Right renal cortex interstitium (tissue), 3 donors: ENCODE data around the gene PLXND1. TPM values are rescaled to one million over a fixed set of nuclear protein-coding genes. Genes with fewer than 3 reads are reported as not detected.

ENCODE experiments used
- DNase-seq, 3 donors: peaks; one replicate each; pipeline ENCODE4 v3.0.0-alpha.2; 2013; ENCODE audit warnings: low read depth in 3 of 3, low spot score in 2 of 3
- polyA plus RNA-seq, 3 donors: library from polyadenylated mRNA; unstranded; fragments of 120-200 nt; gene quantifications; one replicate each; pipeline ENCODE4 v1.2.1, GENCODE V29; 2013; ENCODE audit not compliant: insufficient read length in 3 of 3

Gene PLXND1
- polyA plus RNA-seq, 3 donors = 105 to 132 (median 117) TPM

DNA sequence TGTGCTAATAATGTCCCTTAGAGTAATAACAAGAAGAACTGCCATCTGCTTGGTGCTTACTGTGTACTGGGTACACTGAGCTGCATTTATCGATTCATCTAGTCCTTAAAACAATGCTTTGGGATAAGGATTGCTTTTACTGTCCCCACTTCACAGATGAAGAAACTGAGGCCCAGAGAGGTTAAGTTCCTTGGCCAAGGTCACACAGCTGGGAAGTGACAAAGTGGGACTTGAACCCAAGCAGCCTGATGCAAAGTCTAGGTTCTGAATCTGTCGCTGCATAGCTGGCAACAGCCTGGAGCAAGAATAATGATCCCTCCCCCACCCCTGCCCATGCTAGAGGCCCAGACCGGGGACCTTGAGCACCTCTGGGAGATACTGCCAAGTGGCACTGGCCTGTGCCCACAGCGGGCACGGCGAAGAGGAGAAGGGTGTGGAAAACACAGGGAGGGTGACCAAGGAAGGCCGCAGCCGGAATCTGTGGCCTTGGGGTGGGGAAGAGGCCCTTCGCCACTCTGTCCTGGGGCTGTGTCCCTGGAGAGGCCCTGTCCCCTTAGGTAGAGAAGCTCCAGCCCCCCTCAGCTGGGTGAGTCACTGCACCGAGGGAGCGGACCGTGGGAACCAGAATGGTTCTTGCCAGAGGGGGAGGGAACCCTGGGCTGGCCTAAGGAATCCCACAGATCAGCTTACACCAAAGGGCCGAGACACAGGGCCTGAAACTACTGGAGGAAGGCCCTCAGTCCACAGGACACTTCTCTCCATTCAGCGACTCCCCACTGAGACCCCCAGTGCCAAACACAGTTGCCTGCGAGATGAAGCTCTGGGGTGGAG, 3.5 kb downstream of the PLXND1 start:
- no peak for DNase-seq

DNA sequence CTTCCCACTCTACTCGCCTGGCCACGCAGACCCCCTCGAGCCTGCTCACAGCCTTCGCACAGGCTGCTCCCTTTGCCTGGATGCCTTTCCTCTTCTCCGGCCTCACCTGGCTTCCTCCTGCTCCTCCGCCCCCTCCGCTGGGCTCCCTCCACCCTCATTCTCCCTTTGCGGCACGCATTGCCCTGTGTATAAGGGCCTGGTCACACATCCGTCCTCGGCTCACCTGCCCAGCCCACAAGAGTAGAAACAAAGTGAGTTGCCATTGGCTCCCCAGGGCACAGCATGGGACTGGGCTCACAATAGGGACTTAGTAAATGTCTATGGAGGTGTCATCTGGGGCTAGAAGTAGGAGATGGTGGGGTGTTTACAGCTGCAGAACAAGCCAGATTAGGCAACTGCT, 4.2 kb downstream of the PLXND1 start:
- no peak for DNase-seq

DNA sequence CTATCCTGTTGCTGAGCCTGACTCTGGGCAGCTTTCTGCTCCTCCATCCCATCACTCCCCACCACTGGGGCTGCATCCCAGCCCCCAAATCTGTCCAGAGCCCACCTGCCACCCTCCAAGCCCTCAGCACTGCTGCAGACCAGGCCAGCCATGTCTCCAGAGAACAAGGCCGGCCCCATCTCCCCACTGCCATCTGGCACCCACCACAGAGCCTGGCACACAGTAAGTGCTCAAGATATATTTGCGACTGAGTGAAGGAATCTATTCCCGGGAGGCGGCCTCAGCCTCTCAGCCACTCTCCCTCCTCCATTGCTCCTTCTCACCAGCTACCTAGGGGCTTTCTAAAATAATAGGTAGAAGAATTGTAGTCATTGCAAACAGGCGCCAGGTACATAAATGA, 4.8 kb downstream of the PLXND1 start:
- no peak for DNase-seq

DNA sequence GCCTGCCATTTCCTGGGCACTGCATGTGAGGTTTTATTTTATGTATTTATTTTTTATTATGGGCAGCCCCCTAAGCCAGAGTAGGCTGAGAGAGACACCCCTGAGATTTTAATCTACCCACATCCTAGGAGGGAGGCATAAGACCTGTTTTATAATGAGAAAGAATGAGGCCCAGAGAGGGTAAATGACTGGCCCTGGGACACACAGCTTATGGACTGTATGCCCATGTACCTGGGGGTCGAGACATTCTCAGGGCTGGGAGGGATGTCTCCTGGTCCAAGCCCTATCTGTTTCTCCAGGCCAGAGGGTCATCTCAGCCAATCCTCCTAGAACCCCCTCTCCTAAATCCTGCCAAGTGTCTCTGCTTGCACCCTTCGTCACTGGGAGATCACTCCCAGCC, 6.1 kb downstream of the PLXND1 start:
- no peak for DNase-seq

DNA sequence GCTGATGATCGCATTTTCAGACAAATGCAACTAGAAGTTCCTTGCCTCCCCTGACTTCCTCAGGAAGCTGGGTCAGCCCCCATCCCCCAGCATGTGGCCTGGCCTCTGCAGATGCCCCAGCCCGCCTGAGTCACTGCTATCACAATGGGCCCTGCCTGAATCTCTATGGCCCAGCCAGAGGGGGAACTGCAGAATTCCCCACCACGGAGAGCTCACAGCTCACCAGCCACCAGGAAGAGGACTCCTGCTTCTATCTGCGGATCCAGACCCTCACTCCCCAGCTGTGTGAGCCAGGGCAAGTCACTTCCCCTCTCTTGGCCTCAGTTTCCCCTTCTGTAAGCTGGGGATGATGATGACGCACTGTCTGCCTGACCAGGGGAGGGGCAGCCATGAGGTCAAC, 6.9 kb downstream of the PLXND1 start:
- no peak for DNase-seq

DNA sequence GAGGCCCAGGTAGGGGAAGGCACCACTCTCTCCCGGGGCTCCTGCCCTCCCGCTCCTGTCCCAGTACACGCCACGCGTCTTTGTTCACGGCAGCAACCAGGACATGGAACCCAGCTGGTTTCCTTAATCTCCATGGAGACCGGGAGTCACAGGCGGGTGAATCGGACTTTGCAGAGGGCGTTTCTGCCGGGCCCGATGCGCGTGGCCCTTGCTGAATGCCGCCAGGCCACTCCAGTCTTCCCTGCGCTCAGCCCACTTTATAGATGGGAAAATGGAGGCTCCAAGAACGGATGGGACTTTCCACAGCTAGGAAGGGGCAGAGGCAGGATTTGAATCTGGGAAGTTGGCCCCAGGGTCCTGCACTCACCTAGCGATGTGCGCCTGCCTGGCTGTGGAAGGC, 7.4 kb downstream of the PLXND1 start:
- DNase-seq = no peak

DNA sequence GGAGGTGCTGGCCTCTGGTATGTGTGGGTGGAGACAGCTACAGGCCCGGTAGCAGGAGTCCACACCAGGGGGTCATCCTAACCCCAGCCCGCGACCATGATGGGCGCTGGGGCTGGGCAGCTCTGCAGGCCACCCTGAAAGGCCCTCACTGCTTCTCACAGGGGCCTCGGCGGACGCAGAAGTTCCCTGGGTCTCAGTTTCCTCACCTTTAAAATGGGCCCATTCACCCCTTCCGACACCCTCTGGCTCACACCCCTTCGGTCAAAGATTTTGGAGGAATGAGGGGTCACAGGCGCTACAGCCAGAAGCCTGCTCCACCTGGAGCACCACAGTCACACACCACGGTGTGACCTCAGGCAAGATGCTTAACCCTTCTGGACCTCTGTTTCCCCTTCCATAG, 8.0 kb downstream of the PLXND1 start:
- DNase-seq = no peak

DNA sequence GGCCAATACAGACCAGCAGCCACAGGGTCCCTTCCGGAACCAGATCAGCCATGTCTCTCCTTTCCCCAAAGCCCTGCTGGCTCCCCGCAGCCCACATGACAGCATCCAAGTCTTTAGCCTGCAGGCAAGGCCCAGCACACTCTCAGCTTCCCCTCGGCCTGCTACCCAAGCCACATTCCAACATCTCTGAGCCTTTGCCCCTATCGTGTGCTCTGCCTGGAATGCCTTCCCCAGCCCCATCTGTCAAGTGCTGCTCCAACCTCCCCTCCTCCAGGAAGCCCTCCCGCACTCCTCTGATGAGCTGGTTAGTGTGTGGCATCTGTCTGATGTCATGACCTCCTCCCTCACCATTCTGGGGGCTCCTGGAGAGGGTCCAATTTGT, 8.5 kb downstream of the PLXND1 start:
- DNase-seq = no peak

DNA sequence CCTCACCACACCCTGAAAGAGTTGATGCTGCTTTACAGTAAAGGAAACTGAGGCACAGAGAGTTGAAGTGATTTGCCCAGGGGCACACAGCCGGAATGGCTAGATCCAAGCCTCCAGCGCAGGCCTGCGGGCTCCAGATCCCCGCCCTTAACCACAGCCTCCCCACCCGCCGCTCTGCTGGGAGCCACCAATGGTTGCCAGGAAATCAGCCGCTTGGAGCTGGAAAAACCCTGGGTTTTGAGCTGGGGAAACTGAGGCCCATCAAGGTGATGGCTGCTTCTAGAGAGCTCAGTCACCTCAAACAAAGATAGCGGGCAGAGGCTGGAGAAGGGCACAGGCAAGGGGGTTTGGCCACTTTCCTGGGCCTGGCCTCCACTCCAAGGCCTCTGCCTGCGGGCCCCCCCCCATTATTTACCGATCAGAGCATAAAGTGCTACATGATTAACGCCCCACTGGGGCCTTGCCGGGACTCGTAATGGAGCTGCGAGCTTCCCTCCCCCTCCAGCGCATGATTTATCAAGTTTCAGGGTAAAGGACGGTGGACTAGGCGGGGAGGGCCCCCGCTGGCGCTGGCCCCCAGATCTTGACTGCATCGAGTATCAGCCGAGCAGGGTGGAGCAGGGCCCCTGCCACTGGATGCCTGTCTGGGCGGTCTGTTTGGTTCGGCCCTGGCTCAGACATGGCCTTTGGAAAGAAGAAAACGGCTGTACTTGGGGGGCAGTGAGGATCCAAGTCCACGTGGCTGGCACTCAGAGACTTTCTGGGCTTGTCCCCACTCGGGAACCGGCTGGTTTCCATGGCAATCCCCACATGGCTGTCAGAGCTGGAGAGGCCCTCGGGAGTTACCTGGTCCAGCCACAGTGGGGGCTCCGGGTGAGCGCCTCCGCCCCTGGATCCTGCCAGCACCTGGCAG, 9.1 kb downstream of the PLXND1 start:
- DNase-seq = no peak

DNA sequence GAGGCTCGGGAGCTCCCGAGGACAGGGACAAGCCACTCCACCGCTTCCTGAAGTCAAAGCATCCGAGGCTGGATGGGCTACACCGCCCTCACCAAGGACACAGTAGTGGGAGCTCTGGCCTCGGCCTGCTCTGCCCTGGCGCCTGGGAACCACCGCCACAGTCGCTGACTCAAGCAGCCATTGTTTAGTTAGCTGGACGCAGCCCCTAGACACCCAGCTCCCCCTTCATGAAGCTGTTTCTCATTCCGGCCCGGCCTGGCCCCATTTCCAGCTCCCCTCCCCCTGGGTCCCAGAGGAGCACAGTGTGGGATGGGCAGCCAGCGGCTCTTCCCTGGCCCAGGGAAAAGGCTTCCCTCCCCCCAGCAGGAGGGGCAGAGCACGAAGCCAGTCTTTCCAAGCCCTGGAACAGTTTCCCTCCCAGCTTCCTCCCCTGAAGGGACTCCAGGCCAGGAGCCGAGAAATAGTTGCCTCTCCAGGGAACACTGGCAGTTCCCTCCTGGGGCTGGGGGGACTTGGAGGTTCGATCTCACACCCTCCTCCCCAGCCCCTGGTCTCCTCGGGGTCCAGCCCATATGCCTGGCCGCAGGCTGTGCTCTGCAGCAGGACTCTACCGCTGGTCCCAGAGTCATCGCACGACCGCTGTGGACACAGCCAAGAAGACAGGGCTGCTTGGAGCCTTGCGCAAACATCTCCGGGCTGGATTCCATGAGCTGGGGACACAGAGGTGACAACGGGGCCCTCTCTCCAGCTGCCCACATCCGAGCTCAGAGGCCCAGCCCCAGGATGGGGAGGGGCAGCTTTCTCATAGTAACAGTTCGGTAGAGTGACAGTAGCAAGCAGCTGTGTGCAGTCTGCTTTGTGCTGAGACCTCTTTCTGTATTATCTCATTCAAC, 10.0 kb downstream of the PLXND1 start:
- DNase-seq = peak in 2 of 3 donors; percentile 73 to 74

DNA sequence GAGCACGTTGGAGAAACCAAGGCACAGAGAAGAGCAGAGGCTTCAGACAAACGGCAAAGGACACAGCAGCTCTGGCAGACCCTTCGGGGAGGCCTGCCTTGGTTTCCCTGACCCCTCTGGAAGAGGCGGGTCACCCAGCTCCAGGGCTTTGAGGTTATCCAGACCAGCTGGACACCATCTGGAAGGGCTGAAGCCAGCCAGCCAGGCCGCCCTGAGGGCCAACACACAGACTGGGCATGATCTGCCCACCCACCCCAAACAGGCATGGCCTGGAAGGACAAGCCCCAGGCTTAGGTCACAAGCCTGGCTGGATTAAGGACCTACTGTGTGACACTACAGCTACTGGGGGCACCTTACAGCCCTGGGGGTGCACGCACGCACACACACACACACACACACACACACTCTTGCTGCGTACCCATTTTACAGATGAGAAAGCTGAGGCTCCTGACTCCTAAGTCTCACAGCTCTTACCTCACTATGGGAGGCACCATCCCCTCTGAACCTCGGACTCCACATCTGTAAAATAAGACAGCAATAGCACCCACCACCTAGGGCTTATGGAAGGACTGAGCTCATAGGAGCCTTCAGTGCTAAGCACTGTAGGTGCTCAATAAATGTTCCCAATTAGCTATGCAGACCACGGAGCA, 10.8 kb downstream of the PLXND1 start:
- DNase-seq = no peak

DNA sequence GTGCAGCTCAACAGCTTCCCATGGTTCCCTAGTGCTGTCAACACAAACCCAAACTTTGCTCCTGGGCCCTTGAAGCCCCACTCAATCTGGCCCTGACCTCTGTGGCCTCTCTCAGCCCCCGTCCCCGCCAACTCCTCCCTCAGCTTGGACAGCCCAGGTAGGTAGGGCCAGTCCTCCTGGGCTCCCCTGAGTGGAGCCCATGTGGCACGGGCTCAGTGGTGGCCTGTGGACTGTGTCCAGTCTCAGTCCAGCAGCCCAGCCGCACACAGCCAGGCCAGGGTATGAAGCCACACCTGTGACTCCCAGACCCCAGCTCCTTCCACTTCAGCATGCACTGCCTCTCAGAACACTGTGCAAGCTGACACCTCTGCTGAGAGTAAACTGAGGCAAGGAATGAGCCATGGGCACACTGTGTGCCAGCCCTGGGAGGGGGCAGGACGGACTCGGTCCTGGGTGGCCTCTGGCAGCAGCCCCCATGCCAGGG, 11.5 kb downstream of the PLXND1 start:
- no peak for DNase-seq

DNA sequence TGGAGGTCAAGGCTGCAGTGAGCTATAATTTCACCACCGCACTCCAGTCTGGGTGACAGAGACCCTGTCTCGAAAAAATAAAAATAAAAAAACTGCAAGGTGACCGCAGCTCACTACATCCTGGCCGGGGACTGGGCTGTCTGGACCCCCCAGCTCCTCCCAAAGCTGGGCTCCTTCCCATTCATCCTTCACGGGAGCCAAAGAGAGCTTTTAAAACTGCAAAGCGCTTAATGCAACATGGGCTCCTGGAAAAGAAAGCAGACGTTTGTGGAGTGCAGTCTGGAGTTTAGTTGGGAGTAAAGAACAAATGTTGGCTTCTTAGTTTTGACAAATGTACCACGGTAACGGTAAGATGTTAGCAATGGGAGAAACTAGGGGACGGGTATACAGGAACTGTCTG, 12.1 kb downstream of the PLXND1 start:
- no peak for DNase-seq

DNA sequence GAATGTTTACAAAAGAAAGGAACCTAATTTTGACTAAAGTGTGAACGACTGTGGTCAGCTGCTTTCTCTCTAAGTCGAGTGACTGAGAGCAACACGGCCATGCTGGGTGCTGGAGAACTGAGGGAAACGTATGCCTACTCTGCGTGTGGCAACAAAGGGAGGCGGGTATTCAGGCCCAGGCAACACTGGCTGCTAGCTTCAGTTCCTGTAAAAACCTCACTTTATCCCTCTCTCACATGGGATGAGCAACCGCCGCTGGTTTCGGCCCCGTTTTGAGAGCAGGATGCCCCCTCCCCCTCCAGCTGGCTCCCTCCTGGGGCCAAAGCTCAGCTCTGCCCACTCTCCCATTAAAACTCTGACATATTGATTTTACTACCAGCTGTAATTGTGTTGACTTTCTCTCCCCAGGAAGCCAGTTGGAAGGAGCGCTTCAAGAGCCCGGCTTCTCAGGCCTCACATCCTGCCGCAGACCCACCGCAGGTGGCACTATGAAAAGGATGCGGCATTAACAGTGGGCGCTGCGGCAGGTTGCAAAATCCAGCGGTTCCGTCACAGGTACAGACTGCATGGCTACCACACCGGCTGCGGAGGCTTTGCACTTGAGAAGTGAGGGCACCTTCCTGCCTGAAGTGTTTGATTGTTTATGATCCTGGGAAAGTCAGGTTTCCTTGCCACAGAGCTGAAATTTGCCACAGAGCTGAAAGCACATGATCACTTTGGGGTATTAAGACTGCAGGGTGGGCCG, 12.7 kb downstream of the PLXND1 start:
- no peak for DNase-seq

DNA sequence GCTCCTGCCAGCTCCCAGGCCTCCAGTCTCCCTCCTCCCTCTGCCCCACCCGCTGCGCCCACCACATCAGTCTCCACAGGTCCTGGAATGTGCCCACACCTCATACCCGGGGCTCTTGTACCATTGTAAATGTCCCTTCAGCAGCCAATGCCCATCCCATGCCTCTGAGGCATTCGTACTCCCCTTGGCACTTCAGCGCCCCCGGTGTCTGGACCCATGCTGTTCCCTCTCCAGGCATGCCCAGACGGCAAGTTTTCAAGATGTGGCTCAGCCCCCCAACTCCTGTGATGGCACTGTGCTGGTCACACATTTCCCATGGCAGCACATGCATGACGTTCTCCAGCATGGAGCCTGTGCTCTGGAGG, 13.3 kb downstream of the PLXND1 start:
- DNase-seq = no peak

DNA sequence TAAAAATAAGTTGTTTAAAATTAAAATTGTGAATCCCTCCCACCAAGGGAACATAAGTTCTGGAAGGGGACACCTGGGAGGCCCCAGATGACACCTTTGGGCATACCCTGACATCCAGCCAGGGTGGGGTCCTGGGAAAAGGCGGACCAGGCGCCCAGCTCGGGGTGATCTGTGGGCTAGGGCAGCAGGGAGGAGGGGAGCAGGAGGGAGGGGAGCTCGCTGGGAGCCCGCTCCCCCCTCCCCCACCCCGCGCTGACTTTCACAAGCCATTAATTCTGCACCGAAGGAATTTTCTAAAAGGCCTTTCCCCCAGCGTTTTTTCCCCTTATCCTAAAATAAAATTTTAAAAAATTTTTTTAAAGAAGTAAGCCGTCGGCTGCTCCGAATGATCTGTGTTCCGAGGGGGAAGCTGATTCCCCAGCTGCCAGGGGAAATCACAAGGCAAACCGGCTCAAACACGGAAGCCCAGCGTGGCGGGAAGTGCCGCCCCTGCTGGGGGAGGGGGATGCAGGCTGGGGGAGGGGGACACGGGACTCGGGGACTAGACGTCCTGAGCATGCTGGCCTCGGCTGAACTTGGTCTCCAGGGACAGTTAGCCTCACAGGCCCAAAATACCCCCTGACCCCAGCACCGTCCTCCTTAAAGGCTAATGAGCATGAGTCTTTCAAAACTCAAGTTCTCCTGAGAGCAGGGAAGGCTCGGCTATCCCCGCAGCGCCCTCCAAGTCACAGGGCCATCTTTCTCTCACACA, 13.9 kb downstream of the PLXND1 start:
- DNase-seq = peak in 1 of 3 donors; percentile 52

DNA sequence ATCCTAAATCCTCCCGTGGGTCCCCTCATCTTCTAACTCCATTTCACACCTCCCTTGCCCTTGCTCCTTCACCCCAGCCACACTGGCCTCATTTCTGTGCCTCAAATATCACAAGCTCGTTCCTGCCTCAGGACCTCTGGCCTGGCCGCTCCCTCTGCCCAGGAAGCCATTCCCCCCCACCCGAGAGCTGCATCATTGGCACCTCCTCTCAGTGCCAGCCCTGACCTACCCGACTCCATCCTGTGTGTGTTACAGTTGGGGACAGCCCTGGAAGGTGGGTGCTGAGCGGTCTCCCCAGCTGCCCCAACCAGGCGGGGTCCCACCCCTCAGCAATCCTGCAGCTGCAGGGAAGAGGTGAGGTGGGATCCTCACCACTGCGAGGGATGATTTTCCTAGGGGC, 14.5 kb downstream of the PLXND1 start:
- DNase-seq = no peak

DNA sequence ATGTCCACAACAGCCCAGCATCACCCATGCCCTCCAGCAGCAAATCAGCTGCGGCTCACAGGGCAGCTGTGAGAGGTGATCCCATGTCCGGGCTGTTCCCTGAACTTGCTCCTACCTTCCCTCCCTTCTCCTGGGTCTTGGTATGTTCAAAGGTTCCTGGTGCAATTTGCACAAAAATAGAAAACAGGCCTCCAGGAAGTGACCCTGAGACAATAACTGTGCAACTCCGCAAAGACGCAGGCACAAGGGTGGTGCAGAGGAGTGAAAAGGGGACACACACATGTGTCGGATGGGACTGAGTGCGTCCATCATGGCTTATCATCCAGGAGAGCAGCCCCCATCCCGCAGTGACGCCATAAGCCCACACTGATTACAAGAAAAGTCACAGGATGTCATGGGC, 16.3 kb downstream of the PLXND1 start:
- no peak for DNase-seq
